HG02642 (cell line): ENCODE results near the gene UBE2E3.
"Not testable (repeated sequence)": the region's sequence is repeated elsewhere in the genome, so short reads cannot be mapped to it uniquely, and the experiment has no call there.

Experiments used
- ATAC-seq: cut with Tn5 transposase; IDR thresholded peaks from one replicate; pipeline ENCODE4 v1.9.1; 2021; ENCODE audit warnings: mild to moderate bottlenecking; ENCODE audit not compliant: unreplicated experiment, poor library complexity

The UBE2E3 gene

GRCh38 chr2:181070119-181070835 is 89.9 kb downstream of the UBE2E3 start:
- no peak for ATAC-seq

GRCh38 chr2:181070836-181071200 is 90.4 kb downstream of the UBE2E3 start:
- no peak for ATAC-seq

GRCh38 chr2:181072486-181073235 is 92.3 kb downstream of the UBE2E3 start:
- ATAC-seq, result no peak

- no peak for ATAC-seq
Measured at GRCh38 chr2:181073896-181074295, 93.5 kb downstream of the UBE2E3 start.

GRCh38 chr2:181074457-181074856 is 94.1 kb downstream of the UBE2E3 start:
- ATAC-seq, result no peak

GRCh38 chr2:181076658-181077057 is 96.3 kb downstream of the UBE2E3 start:
- ATAC-seq, result no peak

GRCh38 chr2:181077128-181077709 is 96.8 kb downstream of the UBE2E3 start:
- ATAC-seq, result peak; percentile 90

GRCh38 chr2:181083140-181083539 is 102.7 kb downstream of the UBE2E3 start:
- no peak for ATAC-seq

GRCh38 chr2:181085734-181086133 is 105.3 kb downstream of the UBE2E3 start:
- ATAC-seq, result no peak

- ATAC-seq, result not testable (repeated sequence)
Measured at GRCh38 chr2:181091920-181092319, 111.5 kb downstream of the UBE2E3 start.

GRCh38 chr2:181095486-181095885 is 115.1 kb downstream of the UBE2E3 start:
- no peak for ATAC-seq

- no peak for ATAC-seq
Measured at GRCh38 chr2:181103659-181104058, 123.3 kb downstream of the UBE2E3 start.

GRCh38 chr2:181104512-181105115 is 124.2 kb downstream of the UBE2E3 start:
- no peak for ATAC-seq

- no peak for ATAC-seq
Measured at GRCh38 chr2:181105562-181105961, 125.2 kb downstream of the UBE2E3 start.

GRCh38 chr2:181106229-181106628 is 125.8 kb downstream of the UBE2E3 start:
- ATAC-seq, result no peak

GRCh38 chr2:181106789-181107627 is 126.6 kb downstream of the UBE2E3 start:
- ATAC-seq, result peak; percentile 98

GRCh38 chr2:181107628-181107945 is 127.2 kb downstream of the UBE2E3 start:
- no peak for ATAC-seq

- no peak for ATAC-seq
Measured at GRCh38 chr2:181111059-181111458, 130.7 kb downstream of the UBE2E3 start.

- no peak for ATAC-seq
Measured at GRCh38 chr2:181112916-181113315, 132.5 kb downstream of the UBE2E3 start.
